GM21737 (cell line): Measurements from ENCODE around the gene ARMC2.

Source experiments
- ATAC-seq: cut with Tn5 transposase; IDR thresholded peaks from one replicate; pipeline ENCODE4 v1.9.1; 2021; ENCODE audit warnings: mild to moderate bottlenecking, moderate library complexity; ENCODE audit not compliant: unreplicated experiment

The ARMC2 gene

DNA sequence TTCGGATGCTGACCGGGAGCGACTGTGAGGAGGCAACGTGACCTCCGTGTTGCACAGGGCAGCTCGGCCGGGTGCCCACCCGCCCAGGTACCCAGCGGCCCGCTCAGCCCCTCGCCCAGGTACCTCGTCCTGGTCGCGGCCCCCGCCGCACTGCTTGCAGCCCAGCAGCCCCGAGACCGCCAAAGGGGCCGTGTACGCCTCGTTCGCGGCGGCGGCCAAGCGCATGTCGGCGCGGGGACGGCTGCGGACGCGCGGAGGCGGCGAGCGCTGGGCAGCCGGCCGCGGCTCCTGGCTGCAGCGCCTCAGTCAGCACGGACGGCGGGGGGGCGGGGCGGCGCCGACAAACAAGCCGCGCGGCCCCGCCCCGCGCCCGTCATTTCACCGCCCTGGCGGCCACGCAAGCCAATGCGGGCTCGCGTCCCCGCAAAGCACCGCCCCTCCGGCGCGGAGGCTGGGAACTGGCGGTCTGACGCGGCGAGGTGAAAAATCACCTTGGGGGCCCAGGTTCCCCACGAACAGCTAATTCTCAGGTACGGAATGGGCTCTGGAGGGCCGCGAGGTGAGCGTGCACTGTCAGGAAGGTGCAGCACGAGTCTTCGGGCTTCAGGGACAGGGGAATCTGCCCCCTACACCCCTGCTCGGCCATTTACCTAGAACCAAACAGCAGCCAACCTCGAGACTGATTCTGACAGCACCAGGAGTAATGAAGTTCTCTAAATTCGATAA is 161.2 kb downstream of the ARMC2 start:
- peak; percentile 93 for ATAC-seq

DNA sequence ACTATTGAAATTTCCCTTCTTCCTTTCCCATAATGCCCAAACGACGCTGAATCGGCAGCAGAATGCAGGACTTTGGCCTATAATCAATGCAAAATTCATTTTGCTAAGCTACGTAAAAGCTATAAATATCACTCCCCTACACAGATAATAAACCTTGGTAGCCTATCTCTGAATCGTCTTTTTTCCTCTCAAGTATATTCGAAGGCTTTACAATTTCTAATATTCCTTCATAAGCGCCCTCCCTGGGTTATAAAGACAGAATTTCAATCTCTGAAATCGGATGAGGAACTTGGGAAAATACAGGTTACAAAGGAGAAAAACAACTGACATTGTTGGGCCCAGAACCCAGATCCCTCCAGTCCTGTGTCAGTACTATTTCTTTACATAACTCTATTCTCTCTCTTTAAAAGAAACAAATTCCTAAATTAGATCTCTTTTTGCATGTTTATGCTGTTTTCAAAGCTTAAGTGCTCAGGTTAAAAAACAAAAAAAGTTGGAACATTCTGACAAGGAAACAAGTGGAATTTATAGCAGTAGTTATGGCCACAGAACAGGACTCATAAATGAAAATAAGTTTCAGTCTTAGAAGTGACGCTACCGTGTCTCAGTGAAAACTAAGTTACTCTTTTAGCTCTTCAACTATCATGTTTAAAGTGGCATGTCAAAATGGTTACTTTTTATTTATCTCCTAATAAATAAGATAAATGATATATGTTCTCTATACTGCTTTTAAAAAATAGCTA is 161.9 kb downstream of the ARMC2 start:
- no peak for ATAC-seq

DNA sequence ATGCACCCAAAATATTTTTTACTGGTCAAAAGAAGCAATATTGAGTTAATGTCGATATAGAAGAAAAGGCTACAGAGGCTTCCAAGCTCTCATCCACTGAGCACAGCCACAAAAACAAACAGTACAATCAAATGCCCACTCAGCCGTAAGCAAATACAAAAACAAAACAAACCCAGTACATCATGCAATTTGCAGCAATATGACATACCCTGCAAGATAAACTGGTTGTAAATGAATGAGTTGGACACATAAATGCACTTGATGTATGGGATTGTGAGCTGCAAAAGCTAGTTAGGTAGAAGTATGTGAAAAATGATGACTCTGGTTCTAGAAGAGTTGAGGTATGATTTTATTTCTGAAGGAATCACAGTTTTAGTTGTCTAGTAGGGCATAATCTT is 162.5 kb downstream of the ARMC2 start:
- ATAC-seq: no peak

DNA sequence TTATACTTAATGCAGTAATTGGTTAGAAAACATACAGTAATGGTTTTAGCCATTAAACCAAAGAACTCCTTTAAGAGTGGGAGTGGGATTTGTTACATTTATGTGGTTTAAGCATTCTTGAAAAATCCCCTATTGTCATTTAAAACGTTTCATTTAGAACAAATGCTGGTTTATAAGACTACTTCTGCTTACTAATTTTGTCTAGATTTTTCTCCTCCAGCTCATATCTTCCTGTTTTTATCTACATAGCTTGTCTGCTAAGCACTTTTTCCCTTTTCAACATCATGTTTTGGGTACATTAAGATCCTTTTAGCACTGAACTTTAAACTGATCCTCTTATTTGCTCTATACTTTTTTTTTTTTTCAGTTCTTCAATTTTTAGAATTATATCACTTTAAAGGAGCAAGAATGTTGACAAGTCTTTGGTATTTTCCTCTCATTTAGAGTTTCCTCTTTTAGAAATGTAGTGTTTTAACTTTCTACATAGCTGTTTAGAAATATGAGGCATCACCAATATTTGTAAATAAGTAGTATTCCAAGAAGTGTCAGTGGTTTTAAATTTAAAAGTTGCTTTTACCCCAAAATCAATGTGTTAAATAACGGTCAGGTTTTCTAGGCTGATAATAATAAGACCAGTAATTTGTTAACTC is 165.6 kb downstream of the ARMC2 start:
- ATAC-seq: no peak

DNA sequence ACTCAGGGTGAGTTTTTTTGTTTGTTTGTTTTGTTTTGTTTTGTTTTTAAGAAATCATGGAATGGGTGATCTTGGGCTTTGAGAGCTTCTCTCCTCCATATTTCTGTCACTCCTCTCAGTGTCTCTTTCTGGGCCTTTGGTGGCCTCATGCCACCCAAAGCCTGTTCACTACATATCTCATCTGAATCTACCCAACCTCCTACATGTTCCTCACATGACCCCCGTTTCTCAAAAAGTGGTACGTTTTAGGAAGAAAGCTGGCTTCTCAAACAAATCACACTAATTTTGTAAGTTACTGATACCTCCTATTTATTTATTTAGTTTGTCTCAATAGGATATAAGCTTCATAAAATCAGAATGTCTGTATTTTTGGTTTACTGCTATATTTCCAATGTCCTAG is 166.4 kb downstream of the ARMC2 start:
- ATAC-seq: no peak

DNA sequence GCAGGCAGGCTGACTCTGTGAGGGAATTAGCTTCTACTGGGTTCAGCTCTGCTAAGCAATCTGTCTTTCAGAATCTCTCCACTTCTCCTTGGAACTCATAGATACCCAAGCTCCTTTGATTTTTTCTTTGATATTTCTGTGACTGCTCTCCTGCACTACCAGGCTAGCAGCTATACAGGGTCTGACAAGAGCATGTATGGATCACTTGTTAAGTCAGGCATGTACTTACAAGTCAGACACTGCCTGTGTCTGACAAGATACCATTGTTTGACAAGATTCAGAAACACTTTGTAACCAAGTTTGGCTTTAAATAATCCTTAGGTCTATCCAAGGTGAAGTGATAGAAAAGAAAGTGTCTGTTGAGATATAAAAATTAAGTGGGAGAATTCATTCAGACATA is 167.0 kb downstream of the ARMC2 start:
- ATAC-seq: no peak

DNA sequence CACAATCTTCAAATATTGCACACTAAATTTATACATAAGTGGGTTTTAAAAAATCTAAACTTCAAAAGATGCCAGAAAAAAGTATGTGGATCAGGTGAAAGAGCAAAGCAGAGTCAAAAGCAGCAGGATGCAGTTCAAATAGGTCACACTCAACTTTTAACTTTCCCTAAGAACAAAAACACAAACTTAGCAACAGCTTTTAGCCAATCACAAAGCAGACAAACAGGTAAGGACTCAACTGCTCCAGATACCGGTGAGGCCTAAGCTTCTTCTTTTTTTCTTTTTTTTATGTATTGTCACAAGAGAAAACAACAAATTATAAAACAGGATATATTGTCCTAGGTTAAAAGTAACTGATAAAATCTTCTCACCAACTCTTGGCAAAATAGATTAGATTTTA is 171.7 kb downstream of the ARMC2 start:
- no peak for ATAC-seq

DNA sequence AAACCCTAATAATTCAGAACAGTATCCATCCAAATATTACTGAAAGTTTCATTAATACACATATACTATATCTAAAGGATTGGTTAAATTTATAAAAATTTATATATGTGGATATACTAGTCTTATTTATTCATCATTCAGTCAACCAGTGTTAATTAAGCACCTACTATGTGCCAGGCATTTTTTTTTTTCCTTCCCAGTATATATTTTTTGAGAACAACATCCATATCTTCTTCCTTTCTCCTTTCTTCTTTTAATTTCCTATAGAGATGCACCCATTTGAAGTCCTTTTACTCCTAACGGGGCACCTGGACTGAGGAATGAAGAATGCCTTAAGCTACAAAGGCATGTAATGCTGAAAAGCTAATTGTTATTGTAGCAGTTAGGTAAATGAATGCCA is 173.6 kb downstream of the ARMC2 start:
- no peak for ATAC-seq

DNA sequence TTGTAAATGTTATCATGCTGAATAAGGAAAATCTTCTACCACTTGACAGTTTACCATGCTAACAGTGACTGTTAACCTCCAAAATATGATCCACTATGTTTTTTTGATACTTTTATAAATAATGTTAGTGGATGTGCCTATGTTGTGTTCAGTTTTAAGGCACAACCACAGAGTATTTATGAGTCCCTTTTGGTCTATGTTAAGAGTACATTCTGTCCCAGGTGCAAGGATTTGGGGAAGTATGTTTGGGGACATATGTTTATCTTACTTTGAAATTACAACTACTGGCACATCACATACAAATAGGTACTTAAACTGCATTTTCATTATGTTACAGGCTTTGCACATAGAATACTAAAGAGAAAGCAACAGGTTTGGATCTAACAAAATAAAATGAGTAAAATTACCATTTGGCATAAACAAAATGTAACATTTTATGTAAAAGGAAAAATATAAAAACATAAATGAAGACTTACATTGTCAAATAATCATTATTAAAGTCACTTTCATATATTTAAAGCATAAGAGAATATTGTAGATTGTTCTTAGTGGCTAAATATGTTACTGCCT is 175.2 kb downstream of the ARMC2 start:
- ATAC-seq: no peak
